ENCODE data around the gene RPL29. TPM values are rescaled to one million over a fixed set of nuclear protein-coding genes. Genes with fewer than 3 reads are reported as not detected.

The RPL29 gene
- total and polyA plus RNA-seq, 2 of the 13 experiments (the other 11 are each of a cell fraction or from before 2014, with no cell fraction given): 1,348 to 2,263 TPM

- in situ Hi-C loops (cut with HindIII; ENCODE audit: extremely low pct_ligation_motif_present, low pct_unique_long_range_greater_than_20kb): no loop called here
- Histone ChIP-seq H3K4me1 (ENCODE audit: insufficient read depth, low read length) (peaks cover 79% of the 10 kb centered on the region), H3K9me3 (ENCODE audit: low read length) (no peaks in the 10 kb centered on the region), H3K79me2 (ENCODE audit: insufficient read depth, low read length) (no peaks in the 10 kb centered on the region), H3K27me3 (ENCODE audit: control insufficient read depth in 1 of 2, insufficient read depth in 2 of 2, low read length in 2 of 2) (no peaks in the 10 kb centered on the region), H3K9ac (ENCODE audit: insufficient read depth, low read depth, low read length) (no peak overlapping the region), H3K36me3 (replicated peaks in 1 of 2; ENCODE audit: control insufficient read depth in 1 of 2, insufficient read depth in 2 of 2, low read length in 2 of 2) (no peaks in the 10 kb centered on the region), H3K4me3 (replicated peaks in 1 of 3; ENCODE audit: insufficient read depth in 1 of 3, low read depth in 2 of 3, low read length in 3 of 3) (no peak overlapping the region), H3K4me2 (ENCODE audit: low read depth, low read length) (no peak overlapping the region), H4K20me1 (ENCODE audit: insufficient read depth, low read length) (no peaks in the 10 kb centered on the region), H2AFZ (ENCODE audit: low read length) (no peak overlapping the region), H3K27ac (ENCODE audit: extremely low read length, insufficient read depth, low read length) (no peak overlapping the region)
- POLR2A ChIA-PET: interaction anchor here (1.4 to 4.3 kb wide), 3 partner anchors 14 to 42 kb away, joined by 3 to 20 read pairs (median 4); partner anchors contain the start of gene RPL29
- FAIRE-seq: no peak
- TF ChIP-seq ZNF652 (CRISPR knock-in tag; IDR thresholded peaks at IDR 0.05; ENCODE audit: borderline replicate concordance, low read depth) (no peak), FOSL2 (CRISPR knock-in tag; IDR thresholded peaks at IDR 0.05) (no peak), JARID2 (CRISPR knock-in tag; IDR thresholded peaks at IDR 0.05; ENCODE audit: insufficient replicate concordance) (no peak), RORA (CRISPR knock-in tag; IDR thresholded peaks at IDR 0.05) (no peak), PAWR (CRISPR knock-in tag; IDR thresholded peaks at IDR 0.05; ENCODE audit: borderline replicate concordance) (no peak), SIN3A (IDR thresholded peaks at IDR 0.05; ENCODE audit: borderline replicate concordance, low read depth, low read length) (no peak), RNF2 (conservative IDR thresholded peaks at IDR 0.05; ENCODE audit: low read depth) (no peak), ZNF619 (CRISPR knock-in tag; IDR thresholded peaks at IDR 0.05) (no peak), RAD51 (IDR thresholded peaks at IDR 0.05; ENCODE audit: borderline replicate concordance) (no peak), ZNF609 (CRISPR knock-in tag; IDR thresholded peaks at IDR 0.05; ENCODE audit: borderline replicate concordance) (no peak), ZMAT5 (CRISPR knock-in tag; IDR thresholded peaks at IDR 0.05; ENCODE audit: borderline replicate concordance, low read depth) (no peak), ESRRA (CRISPR knock-in tag; IDR thresholded peaks at IDR 0.05; ENCODE audit: low read depth) (no peak), ZNF710 (CRISPR knock-in tag; IDR thresholded peaks at IDR 0.05; ENCODE audit: borderline replicate concordance) (no peak), ISL2 (CRISPR knock-in tag; IDR thresholded peaks at IDR 0.05) (no peak), ZNF331 (CRISPR knock-in tag; IDR thresholded peaks at IDR 0.05) (no peak)
- ATAC-seq: no peak
- 100% methylated on average over 1 of the region's 6 CpGs for WGBS (ENCODE audit: low lambda C conversion rate)
- no peak for DNase-seq (ENCODE audit: low spot score)
- CTCF ChIA-PET (ENCODE audit: low intra/inter-chr PET ratio, low total read pairs): no interaction called here
- intact Hi-C loops (cut with micrococcal nuclease; ENCODE audit: unreplicated experiment): no loop called here
- no TSS peak for BruUV-seq (replicated peaks)
These were observed 42.5 kb upstream of the RPL29 start for GRCh38 chr3:52038227-52038626.

Data from HepG2 (cell line).